DOHH2 (cell line): Measurements from ENCODE around the gene ZNF521.

Source experiments
- EZH2phosphoT487 ChIP-seq: fragments of 200-600 bp; sonication (generic); IDR thresholded peaks from 2 replicates; pipeline ENCODE4 v1.6.1; 2017; ENCODE audit warnings: borderline replicate concordance, mild to moderate bottlenecking, antibody characterized with exemption, low read length, moderate library complexity, mixed read lengths
- TF ChIP-seq, protein P1 (sequence below): fragments of 200-600 bp; sonication (generic); IDR thresholded peaks from one replicate; pipeline ENCODE4 v1.5.1; 2014; ENCODE audit warnings: antibody characterized with exemption, mild to moderate bottlenecking, low read depth, low read length; ENCODE audit not compliant: poor library complexity, severe bottlenecking

DNA sequence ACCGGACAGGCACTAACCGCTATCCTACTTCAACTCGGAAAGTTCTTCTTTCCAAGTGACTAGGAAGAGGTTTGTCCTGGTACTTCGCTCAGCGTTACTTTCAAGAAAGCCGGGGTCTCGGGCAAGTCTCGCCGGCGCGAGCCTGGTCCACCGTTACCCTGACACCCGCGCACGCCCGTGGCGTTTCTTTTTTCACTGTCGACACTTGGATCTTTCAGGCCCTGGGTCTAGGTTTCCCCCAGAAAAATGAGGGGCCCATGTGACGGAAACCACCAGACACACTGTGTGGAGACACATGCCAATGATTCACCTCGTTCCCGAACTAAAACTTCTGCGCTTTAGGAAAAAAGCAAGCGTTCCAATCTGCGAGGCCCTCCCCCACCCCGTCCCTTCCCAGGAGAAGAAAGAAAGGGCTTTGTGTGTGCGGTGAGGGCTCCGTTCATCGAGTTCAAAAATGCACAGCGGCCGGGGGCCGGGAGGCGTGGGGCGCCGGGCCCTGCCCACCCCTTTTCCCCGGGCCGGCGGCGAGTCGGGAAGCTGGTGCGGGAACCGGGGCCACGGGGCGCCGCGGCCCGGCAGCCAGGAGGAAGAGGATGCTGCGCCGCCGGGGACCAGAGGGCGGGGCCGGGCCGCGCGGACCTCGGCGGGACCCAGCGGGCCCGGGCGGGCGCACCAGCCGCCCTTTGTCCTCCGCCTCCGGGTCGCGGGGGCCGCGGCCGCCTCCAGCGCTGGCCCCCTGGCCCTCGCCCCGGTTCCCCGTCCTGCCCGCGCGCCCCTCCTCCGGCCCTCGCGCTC is 2.6 kb downstream of the ZNF521 start:
- TF ChIP-seq, protein P1, sequence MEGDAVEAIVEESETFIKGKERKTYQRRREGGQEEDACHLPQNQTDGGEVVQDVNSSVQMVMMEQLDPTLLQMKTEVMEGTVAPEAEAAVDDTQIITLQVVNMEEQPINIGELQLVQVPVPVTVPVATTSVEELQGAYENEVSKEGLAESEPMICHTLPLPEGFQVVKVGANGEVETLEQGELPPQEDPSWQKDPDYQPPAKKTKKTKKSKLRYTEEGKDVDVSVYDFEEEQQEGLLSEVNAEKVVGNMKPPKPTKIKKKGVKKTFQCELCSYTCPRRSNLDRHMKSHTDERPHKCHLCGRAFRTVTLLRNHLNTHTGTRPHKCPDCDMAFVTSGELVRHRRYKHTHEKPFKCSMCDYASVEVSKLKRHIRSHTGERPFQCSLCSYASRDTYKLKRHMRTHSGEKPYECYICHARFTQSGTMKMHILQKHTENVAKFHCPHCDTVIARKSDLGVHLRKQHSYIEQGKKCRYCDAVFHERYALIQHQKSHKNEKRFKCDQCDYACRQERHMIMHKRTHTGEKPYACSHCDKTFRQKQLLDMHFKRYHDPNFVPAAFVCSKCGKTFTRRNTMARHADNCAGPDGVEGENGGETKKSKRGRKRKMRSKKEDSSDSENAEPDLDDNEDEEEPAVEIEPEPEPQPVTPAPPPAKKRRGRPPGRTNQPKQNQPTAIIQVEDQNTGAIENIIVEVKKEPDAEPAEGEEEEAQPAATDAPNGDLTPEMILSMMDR: no peak
- TF ChIP-seq EZH2phosphoT487: no peak
